Fibroblast of mammary gland (primary cell): ENCODE data around the gene OR1S2.

Experiments
- DNase-seq: peaks from one replicate; pipeline ENCODE4 v3.0.0-alpha.2; 2010; ENCODE audit warnings: low read depth
- H3K4me3 ChIP-seq: 2 replicates; pipeline ENCODE4 v1.5.1; 2011; ENCODE audit warnings: low read depth, mild to moderate bottlenecking, low read length, moderate library complexity; ENCODE audit not compliant: control insufficient read depth
- TF ChIP-seq, protein P1 (sequence below): conservative IDR thresholded peaks from 2 replicates; pipeline ENCODE4 v1.5.1; 2011; ENCODE audit warnings: low read depth, low read length, inconsistent platforms; ENCODE audit not compliant: control insufficient read depth, insufficient read depth

OR1S2 gene

DNA sequence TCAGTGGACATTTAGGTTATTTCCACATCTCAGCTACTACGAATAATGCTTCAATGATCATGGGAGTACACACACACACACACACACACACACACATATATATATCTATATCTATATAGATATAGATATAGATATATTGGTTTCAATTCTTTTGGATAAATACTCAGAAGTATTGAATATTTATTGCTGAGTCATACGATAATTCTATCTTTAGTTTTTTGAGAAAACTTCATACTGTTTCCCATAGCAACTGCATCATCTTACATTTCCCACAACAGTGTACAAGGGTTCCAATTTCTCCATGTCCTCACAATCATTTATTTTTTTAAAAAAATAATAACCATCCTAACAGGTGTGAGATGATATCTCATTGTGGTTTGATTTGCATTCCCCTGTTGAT, 8.0 kb downstream of the OR1S2 start:
- H3K4me3 ChIP-seq: no peak overlapping the region
- DNase-seq: no peak
- TF ChIP-seq, protein P1, sequence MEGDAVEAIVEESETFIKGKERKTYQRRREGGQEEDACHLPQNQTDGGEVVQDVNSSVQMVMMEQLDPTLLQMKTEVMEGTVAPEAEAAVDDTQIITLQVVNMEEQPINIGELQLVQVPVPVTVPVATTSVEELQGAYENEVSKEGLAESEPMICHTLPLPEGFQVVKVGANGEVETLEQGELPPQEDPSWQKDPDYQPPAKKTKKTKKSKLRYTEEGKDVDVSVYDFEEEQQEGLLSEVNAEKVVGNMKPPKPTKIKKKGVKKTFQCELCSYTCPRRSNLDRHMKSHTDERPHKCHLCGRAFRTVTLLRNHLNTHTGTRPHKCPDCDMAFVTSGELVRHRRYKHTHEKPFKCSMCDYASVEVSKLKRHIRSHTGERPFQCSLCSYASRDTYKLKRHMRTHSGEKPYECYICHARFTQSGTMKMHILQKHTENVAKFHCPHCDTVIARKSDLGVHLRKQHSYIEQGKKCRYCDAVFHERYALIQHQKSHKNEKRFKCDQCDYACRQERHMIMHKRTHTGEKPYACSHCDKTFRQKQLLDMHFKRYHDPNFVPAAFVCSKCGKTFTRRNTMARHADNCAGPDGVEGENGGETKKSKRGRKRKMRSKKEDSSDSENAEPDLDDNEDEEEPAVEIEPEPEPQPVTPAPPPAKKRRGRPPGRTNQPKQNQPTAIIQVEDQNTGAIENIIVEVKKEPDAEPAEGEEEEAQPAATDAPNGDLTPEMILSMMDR: no peak

DNA sequence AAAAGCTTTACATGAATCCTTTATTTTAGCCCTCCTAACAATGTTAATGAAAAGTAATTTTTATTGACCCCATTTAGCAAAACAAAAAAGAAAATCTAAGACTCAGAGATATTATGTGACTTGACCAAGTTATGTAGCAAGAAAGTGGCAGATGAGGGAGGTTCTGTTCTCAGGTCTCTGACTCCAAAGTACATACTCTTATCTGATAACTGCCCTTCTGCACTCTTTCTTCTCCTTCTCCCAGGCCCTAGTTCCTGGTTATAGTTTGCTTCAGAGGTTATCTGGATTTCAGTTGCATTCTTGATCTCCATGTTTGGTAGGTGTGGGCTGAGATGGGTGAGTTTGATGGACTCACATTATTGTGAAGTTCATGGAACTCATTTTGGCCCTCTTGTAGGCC, 10.6 kb downstream of the OR1S2 start:
- no peak for DNase-seq
- TF ChIP-seq, protein P1: no peak
- H3K4me3 ChIP-seq: no peak overlapping the region

DNA sequence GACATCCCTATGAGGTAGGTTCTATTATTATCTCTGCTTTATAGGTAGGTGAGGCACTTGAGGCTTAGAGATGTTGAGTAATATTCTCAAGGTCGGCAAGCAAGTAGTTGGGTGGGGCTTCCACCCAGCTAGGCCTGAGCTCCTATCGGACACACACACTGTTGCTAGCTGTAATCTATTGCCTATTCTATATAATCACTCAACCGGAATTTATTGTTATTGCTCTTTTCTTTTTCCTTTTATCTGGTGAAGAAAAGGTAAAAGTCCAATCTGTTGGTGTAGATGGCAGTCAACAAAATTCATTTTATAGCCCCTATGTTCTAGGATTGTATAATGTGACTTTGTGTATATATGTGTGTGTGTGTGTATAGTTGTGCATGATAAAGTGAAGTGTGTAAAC, 11.7 kb downstream of the OR1S2 start:
- no peak for DNase-seq
- TF ChIP-seq, protein P1: no peak
- no peak overlapping the region for H3K4me3 ChIP-seq

DNA sequence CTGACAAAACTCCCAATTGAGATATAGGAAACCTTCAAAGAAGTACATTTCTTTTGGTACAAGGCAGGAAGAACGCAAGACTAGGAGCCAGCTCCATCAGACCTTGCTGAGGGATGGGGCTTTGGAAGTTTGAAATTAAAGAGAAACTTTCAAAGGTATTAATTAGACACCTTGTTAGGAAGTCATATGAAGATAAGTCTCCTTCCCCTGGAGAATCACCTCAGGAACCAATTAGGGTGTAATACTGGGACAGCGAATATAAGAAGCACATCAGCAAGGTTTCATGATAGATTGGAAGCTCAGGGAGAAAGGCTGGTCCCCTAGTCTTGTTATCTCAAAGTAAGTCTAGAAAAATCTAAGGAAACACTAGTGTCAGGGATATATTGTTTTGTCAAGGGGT, 15.2 kb downstream of the OR1S2 start, which contains the start of gene OR9Q2:
Gene OR9Q2 (plus strand): TSS at position 301 of the 400 bp plus-strand sequence. CDS start 1,421 bp downstream, outside the sequence.
- DNase-seq: no peak
- TF ChIP-seq, protein P1: no peak
- H3K4me3 ChIP-seq: no peak within 1 kb of the TSS

DNA sequence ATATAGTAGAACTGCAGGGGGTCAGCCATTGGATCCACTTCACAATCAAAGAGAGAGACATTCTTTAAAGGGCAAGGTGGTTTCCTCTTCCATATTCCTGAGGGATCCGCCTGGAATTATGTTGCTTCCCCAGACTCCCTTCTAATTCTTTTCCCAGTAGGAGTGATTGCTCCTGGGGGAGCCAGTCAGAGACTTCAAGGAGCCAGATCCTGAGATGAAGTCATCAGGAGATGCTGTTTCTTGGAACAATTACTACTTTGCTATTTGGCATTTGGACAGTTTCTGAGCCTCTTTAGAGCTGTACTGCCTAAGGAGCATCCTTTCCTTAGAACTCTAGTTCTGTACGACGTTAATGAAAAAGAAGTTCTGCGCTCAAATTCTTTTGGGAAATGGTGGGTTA, 17.0 kb downstream of the OR1S2 start:
- no peak for DNase-seq
- TF ChIP-seq, protein P1: no peak
- no peak overlapping the region for H3K4me3 ChIP-seq

DNA sequence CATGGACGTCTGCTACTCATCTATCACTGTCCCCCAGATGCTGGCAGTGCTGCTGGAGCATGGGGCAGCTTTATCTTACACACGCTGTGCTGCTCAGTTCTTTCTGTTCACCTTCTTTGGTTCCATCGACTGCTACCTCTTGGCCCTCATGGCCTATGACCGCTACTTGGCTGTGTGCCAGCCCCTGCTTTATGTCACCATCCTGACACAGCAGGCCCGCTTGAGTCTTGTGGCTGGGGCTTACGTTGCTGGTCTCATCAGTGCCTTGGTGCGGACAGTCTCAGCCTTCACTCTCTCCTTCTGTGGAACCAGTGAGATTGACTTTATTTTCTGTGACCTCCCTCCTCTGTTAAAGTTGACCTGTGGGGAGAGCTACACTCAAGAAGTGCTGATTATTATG, 24.3 kb downstream of the OR1S2 start:
- H3K4me3 ChIP-seq: no peak overlapping the region
- DNase-seq: no peak
- TF ChIP-seq, protein P1: no peak

DNA sequence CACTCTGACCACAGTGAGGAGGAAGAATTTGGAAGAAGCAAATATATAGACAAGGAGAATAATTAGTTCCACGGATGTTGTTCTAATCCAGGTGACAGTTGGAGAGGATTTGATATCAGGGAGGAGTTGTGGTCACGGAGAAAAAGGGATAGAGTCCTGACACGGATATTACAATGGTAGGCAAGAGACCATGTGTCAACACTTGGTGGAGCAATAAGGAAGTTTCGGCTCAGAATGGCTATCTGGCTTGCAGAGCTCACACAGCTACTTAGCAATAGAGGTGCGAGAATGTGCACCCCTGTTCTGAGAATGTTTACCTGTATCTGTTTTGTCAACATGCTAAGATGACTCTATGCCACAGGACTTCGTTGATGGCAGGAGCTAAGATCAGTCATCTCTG, 25.5 kb downstream of the OR1S2 start:
- no peak overlapping the region for H3K4me3 ChIP-seq
- TF ChIP-seq, protein P1: no peak
- DNase-seq: no peak
